Measurements from ENCODE around the gene MTIF2. TPM values are rescaled to one million over a fixed set of nuclear protein-coding genes. Genes with fewer than 3 reads are reported as not detected.
"Not testable (repeated sequence)": the region's sequence is repeated elsewhere in the genome, so short reads cannot be mapped to it uniquely, and the experiment has no call there.

MTIF2 gene
- total and polyA plus RNA-seq, 2 donors, result 29.2 to 33.0 TPM

DNA sequence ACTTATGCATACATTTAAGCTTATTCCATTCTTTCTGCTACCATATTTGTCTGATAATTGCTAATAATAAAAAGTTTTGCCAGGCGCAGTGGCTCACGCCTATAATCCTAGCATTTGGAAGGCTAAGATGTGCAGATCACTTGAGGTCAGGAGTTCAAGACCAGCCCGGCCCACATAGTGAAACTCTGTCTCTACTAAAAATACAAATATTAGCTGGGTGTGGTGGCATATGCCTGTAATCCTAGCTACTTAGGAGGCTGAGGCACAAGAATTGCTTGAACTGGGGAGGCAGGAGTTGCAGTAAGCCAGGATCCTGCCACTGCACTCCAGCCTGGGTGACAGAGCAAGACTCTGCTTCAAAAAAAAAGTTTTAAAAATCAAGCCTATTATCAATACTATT lies 9.4 kb downstream of the MTIF2 start:
- H3K27me3 ChIP-seq (ENCODE audit: control insufficient read depth in 2 of 2, insufficient read depth in 1 of 2, low read length in 1 of 2); H3K4me3 ChIP-seq (ENCODE audit: low read length in 2 of 2); H3K4me1 ChIP-seq (ENCODE audit: control insufficient read depth in 2 of 2, insufficient read depth in 2 of 2, low read length in 2 of 2); H3K9me3 ChIP-seq (ENCODE audit: control insufficient read depth in 2 of 2, insufficient read depth in 1 of 2, low read length in 1 of 2); H3K27ac ChIP-seq (ENCODE audit: low read depth in 1 of 2, low read length in 1 of 2); DNase-seq (ENCODE audit: low read depth in 6 of 9, low spot score in 9 of 9): not testable (repeated sequence)
- WGBS, result over 99% methylated on average over 3 of the region's 3 CpGs
- peaks cover 17 to 21% of the 10 kb centered on the region in 2 donors for H3K36me3 ChIP-seq (ENCODE audit: control insufficient read depth in 2 of 2, insufficient read depth in 2 of 2, low read length in 1 of 2)

DNA sequence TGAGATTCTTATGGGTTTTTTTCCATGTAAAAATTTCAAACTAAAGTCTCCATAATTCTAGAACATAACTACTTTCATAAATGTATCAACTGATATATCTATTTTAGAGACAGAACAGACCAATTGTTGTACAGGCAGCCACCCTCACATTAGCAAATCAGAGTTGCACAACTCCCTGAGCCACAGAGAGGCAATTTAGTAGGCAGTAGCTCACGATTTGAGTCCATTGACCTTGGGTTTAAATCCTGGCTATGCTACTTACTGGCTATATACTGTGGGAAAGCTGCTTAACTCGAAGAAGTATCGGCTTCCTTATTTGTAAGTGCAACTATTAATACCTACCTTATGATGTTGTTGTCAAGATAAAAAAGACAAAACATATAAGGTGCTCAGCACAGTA lies 16.2 kb downstream of the MTIF2 start:
- WGBS, result 97% methylated on average over 3 of the region's 3 CpGs
- H3K36me3 ChIP-seq (ENCODE audit: control insufficient read depth in 2 of 2, insufficient read depth in 2 of 2, low read length in 1 of 2), result peaks cover 23 to 28% of the 10 kb centered on the region in 2 donors

DNA sequence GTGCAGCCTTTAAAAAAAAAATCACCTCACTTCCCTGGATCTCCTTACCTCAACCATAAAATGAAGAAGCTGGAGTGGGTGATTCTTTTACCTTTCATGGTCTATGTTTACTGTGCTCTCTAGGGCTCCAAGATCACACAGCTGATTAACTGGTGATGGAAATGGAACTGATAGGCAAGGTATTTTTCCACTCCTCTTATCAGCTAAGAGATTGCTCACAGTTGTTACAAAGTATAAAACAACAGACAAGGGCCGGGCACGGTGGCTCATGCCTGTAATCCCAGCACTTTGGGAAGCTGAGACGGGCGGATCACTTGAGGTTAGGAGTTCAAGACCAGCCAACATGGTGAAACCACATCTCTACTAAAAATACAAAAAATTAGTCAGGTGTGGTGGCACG lies 22.0 kb downstream of the MTIF2 start:
- H3K36me3 ChIP-seq (ENCODE audit: control insufficient read depth in 2 of 2, insufficient read depth in 2 of 2, low read length in 1 of 2), result peaks cover 14 to 42% of the 10 kb centered on the region in 2 donors
- 98% methylated on average over 5 of the region's 5 CpGs for WGBS
- H3K4me3 ChIP-seq (ENCODE audit: low read length in 2 of 2), result no peak overlapping the region
- H3K9me3 ChIP-seq (ENCODE audit: control insufficient read depth in 2 of 2, insufficient read depth in 1 of 2, low read length in 1 of 2), result no peaks in the 10 kb centered on the region
- no peaks in the 10 kb centered on the region for H3K4me1 ChIP-seq (ENCODE audit: control insufficient read depth in 2 of 2, insufficient read depth in 2 of 2, low read length in 2 of 2)
- no peak for DNase-seq (ENCODE audit: low read depth in 6 of 9, low spot score in 9 of 9)
- no peak overlapping the region for H3K27ac ChIP-seq (ENCODE audit: low read depth in 1 of 2, low read length in 1 of 2)
- H3K27me3 ChIP-seq (ENCODE audit: control insufficient read depth in 2 of 2, insufficient read depth in 1 of 2, low read length in 1 of 2), result no peaks in the 10 kb centered on the region

More for the DNA sequence above, 16.2 kb downstream of the MTIF2 start:
- H3K4me1 ChIP-seq (ENCODE audit: control insufficient read depth in 2 of 2, insufficient read depth in 2 of 2, low read length in 2 of 2), result no peaks in the 10 kb centered on the region
- no peak for DNase-seq (ENCODE audit: low read depth in 6 of 9, low spot score in 9 of 9)
- H3K27ac ChIP-seq (ENCODE audit: low read depth in 1 of 2, low read length in 1 of 2), result no peak overlapping the region
- no peaks in the 10 kb centered on the region for H3K9me3 ChIP-seq (ENCODE audit: control insufficient read depth in 2 of 2, insufficient read depth in 1 of 2, low read length in 1 of 2)
- no peak overlapping the region for H3K4me3 ChIP-seq (ENCODE audit: low read length in 2 of 2)
- H3K27me3 ChIP-seq (ENCODE audit: control insufficient read depth in 2 of 2, insufficient read depth in 1 of 2, low read length in 1 of 2), result no peaks in the 10 kb centered on the region

DNA sequence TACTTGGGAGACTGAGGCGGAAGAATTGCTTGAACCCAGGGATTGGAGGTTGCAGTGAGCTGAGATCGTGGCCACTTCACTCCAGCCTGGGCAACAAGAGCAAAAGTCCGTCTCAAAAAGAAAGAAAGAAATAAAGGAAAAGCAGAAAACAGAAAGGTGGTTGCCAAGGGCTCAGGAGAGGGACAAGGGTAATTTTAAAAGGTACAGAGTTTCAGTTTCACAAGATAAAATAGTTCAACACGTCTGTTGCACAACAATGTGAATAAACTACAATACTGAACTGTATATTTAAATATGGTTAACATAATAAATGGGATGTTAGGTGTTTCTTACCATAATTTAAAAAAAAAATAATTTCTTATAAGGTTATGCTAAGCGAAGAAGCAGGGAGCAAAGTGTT lies 23.6 kb downstream of the MTIF2 start:
- peaks cover 18 to 42% of the 10 kb centered on the region in 2 donors for H3K36me3 ChIP-seq (ENCODE audit: control insufficient read depth in 2 of 2, insufficient read depth in 2 of 2, low read length in 1 of 2)
- H3K4me1 ChIP-seq (ENCODE audit: control insufficient read depth in 2 of 2, insufficient read depth in 2 of 2, low read length in 2 of 2), result no peaks in the 10 kb centered on the region
- H3K27ac ChIP-seq (ENCODE audit: low read depth in 1 of 2, low read length in 1 of 2), result no peak overlapping the region
- WGBS, result 98% methylated on average over 5 of the region's 5 CpGs
- no peak overlapping the region for H3K4me3 ChIP-seq (ENCODE audit: low read length in 2 of 2)
- H3K9me3 ChIP-seq (ENCODE audit: control insufficient read depth in 2 of 2, insufficient read depth in 1 of 2, low read length in 1 of 2), result no peaks in the 10 kb centered on the region
- H3K27me3 ChIP-seq (ENCODE audit: control insufficient read depth in 2 of 2, insufficient read depth in 1 of 2, low read length in 1 of 2), result no peaks in the 10 kb centered on the region
- DNase-seq (ENCODE audit: low read depth in 6 of 9, low spot score in 9 of 9), result no peak

DNA sequence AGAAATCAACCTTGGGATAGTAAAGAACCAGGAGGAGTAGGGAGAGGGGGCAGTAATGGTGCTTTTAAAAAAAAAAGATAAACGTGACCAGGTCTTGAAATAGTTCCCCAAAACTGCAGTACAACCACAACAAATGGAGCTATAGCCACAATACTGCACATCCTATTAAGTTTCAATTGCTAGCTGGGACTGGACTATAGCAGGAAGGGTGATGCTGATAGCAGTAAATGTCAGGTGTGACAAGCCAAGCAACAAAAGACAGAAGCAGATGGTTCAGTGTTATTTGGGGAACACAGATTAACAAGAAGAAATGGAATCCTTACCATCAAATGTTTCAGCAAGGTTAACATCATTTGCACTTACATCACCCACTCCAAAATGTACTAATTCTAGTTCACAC lies 26.4 kb downstream of the MTIF2 start:
- no peak for DNase-seq (ENCODE audit: low read depth in 6 of 9, low spot score in 9 of 9)
- WGBS, result 76% methylated on average over 1 of the region's 1 CpG
- Histone ChIP-seq H3K4me1 (ENCODE audit: control insufficient read depth in 2 of 2, insufficient read depth in 2 of 2, low read length in 2 of 2) (no peaks in the 10 kb centered on the region), H3K36me3 (ENCODE audit: control insufficient read depth in 2 of 2, insufficient read depth in 2 of 2, low read length in 1 of 2) (peaks cover 11 to 38% of the 10 kb centered on the region in 2 donors), H3K4me3 (ENCODE audit: low read length in 2 of 2) (no peak overlapping the region), H3K9me3 (ENCODE audit: control insufficient read depth in 2 of 2, insufficient read depth in 1 of 2, low read length in 1 of 2) (no peaks in the 10 kb centered on the region), H3K27me3 (ENCODE audit: control insufficient read depth in 2 of 2, insufficient read depth in 1 of 2, low read length in 1 of 2) (no peaks in the 10 kb centered on the region), H3K27ac (ENCODE audit: low read depth in 1 of 2, low read length in 1 of 2) (no peak overlapping the region)

DNA sequence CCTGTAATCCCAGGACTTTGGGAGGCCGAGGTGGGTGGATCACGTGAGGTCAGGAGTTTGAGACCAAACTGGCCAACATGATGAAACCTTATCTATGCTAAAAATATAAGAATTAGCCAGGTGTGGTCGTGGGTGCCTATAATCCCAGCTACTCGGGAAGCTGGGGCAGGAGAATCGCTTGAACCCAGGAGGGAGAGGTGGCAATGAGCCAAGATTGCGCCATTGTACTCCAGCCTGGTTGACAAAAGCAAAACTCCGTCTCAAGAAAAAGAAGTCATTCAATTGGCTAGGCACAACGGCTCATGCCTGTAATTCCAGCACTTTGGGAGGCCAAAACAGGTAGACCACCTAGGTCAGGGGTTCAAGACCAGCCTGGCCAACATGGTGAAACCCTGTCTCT lies 27.4 kb downstream of the MTIF2 start:
- H3K27ac ChIP-seq (ENCODE audit: low read depth in 1 of 2, low read length in 1 of 2); DNase-seq (ENCODE audit: low read depth in 6 of 9, low spot score in 9 of 9); H3K27me3 ChIP-seq (ENCODE audit: control insufficient read depth in 2 of 2, insufficient read depth in 1 of 2, low read length in 1 of 2); H3K4me1 ChIP-seq (ENCODE audit: control insufficient read depth in 2 of 2, insufficient read depth in 2 of 2, low read length in 2 of 2); H3K4me3 ChIP-seq (ENCODE audit: low read length in 2 of 2); H3K9me3 ChIP-seq (ENCODE audit: control insufficient read depth in 2 of 2, insufficient read depth in 1 of 2, low read length in 1 of 2): not testable (repeated sequence)
- peaks cover 8 to 37% of the 10 kb centered on the region in 2 donors for H3K36me3 ChIP-seq (ENCODE audit: control insufficient read depth in 2 of 2, insufficient read depth in 2 of 2, low read length in 1 of 2)
- 96% methylated on average over 8 of the region's 8 CpGs for WGBS

DNA sequence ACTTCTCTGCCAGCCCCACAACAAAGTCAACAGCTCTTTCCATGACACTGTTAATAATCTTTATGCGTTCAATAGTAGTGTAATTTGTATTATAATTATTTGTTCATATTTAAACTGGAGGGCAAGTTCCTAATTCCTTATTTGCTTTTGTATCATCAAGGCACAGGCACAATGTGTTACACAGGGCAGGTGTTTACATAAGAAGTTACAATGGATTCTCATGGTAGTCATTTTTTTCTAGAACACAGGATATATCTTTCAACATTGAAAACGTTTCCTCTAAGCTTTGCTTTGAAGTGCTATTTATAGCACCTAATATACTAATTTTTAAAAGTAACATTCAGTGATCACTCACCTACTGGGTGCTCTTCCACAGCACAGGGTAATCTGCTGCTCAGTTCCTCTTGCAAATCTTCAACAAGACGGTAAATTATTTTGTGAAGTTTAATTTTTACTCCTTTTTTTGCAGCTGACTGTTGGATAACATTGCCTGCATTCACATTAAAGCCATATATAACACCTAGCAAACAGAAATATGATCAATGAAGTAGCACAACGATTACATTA lies 29.3 kb downstream of the MTIF2 start:
- Histone ChIP-seq H3K4me3 (ENCODE audit: low read length in 2 of 2) (no peak overlapping the region), H3K9me3 (ENCODE audit: control insufficient read depth in 2 of 2, insufficient read depth in 1 of 2, low read length in 1 of 2) (no peaks in the 10 kb centered on the region), H3K27me3 (ENCODE audit: control insufficient read depth in 2 of 2, insufficient read depth in 1 of 2, low read length in 1 of 2) (no peaks in the 10 kb centered on the region), H3K4me1 (ENCODE audit: control insufficient read depth in 2 of 2, insufficient read depth in 2 of 2, low read length in 2 of 2) (no peaks in the 10 kb centered on the region), H3K36me3 (ENCODE audit: control insufficient read depth in 2 of 2, insufficient read depth in 2 of 2, low read length in 1 of 2) (peaks cover 21 to 40% of the 10 kb centered on the region in 2 donors), H3K27ac (ENCODE audit: low read depth in 1 of 2, low read length in 1 of 2) (no peak overlapping the region)
- DNase-seq (ENCODE audit: low read depth in 6 of 9, low spot score in 9 of 9), result no peak
- 78% methylated on average over 4 of the region's 4 CpGs for WGBS

DNA sequence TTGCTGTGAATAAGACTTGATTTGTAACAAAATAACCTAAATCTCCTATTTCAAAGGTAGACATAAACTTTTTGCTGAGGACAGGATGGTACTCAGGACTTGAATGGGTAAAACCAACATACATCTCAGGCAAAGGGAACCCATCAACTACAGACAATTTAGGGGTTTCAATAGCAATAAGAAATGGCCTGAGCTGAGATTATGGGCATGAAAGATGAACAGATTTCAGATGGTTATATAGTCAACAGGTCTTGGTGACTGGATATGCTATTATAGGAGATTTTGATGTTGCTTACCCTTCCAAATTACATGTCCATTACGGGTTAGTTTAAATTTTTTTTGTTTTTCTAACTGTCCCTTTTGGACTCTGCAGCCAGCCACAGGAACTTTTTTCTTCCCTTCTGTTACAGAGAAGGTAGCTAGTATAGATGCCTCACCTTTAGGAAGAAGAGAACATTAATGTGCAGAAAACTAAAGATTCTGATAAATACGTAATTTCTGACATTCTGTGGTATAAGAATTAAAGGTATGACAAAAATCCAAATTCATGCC lies 32.0 kb downstream of the MTIF2 start:
- peaks cover 8 to 11% of the 10 kb centered on the region in 2 donors for H3K4me1 ChIP-seq (ENCODE audit: control insufficient read depth in 2 of 2, insufficient read depth in 2 of 2, low read length in 2 of 2)
- no peak for DNase-seq (ENCODE audit: low read depth in 6 of 9, low spot score in 9 of 9)
- H3K36me3 ChIP-seq (ENCODE audit: control insufficient read depth in 2 of 2, insufficient read depth in 2 of 2, low read length in 1 of 2), result peaks cover 28 to 49% of the 10 kb centered on the region in 2 donors
- WGBS, result 97% methylated on average over 2 of the region's 2 CpGs
- H3K27me3 ChIP-seq (ENCODE audit: control insufficient read depth in 2 of 2, insufficient read depth in 1 of 2, low read length in 1 of 2), result no peaks in the 10 kb centered on the region
- H3K4me3 ChIP-seq (ENCODE audit: low read length in 2 of 2), result no peak overlapping the region
- no peak overlapping the region for H3K27ac ChIP-seq (ENCODE audit: low read depth in 1 of 2, low read length in 1 of 2)
- H3K9me3 ChIP-seq (ENCODE audit: control insufficient read depth in 2 of 2, insufficient read depth in 1 of 2, low read length in 1 of 2), result no peaks in the 10 kb centered on the region

DNA sequence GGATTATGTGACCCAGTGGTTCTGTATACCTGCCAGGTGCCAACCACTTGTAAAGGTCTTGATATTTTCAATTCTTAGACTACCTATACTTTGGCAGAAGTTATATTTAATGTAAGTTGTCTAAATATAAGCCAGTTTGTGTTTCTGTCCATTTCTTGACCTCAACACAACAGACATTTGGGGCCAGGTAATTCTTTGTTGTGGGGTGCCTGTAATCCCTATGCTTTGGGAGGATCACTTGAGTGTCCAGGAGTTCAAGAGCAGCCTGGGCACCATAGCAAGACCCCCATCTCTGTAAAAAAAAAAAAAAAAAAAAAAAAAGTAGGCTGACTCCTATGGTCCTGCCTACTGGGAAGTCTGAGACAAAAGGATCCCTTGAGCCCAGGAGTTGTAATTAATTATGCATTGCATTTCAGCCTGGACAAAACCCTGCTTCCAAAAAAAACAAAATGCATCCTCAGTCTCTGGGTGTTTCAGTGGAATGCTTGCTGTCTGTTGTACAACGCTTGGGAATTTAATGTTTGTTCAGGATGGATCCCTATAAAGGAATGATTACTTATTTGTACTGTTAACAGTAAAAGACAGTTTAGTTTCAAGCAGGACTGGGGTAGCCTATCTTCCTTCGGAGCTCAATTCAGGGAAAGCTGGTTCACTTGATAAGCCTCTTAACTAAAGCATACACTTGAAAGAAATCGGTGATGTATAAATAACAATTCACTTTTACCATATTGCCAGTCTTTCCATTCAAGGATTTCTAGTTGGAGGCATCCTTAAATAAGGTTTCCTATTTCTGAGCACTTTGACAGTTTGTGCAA lies 33.1 kb downstream of the MTIF2 start:
- H3K27me3 ChIP-seq (ENCODE audit: control insufficient read depth in 2 of 2, insufficient read depth in 1 of 2, low read length in 1 of 2), result no peaks in the 10 kb centered on the region
- no peaks in the 10 kb centered on the region for H3K9me3 ChIP-seq (ENCODE audit: control insufficient read depth in 2 of 2, insufficient read depth in 1 of 2, low read length in 1 of 2)
- H3K4me1 ChIP-seq (ENCODE audit: control insufficient read depth in 2 of 2, insufficient read depth in 2 of 2, low read length in 2 of 2), result peaks cover 11 to 13% of the 10 kb centered on the region in 2 donors
- no peak overlapping the region for H3K4me3 ChIP-seq (ENCODE audit: low read length in 2 of 2)
- 99% methylated on average over 3 of the region's 3 CpGs for WGBS
- DNase-seq (ENCODE audit: low read depth in 6 of 9, low spot score in 9 of 9), result no peak
- H3K36me3 ChIP-seq (ENCODE audit: control insufficient read depth in 2 of 2, insufficient read depth in 2 of 2, low read length in 1 of 2), result peaks cover 24 to 49% of the 10 kb centered on the region in 2 donors
- no peak overlapping the region for H3K27ac ChIP-seq (ENCODE audit: low read depth in 1 of 2, low read length in 1 of 2)

All from thymus (tissue), 11 donors.